Neuronal stem cell (in vitro differentiated cells): ENCODE measurements around the gene MGAT5B.

Experiments
- DNase-seq: peaks from one replicate; pipeline ENCODE4 v3.0.0-alpha.2; 2013; ENCODE audit warnings: low spot score
- H2AFZ ChIP-seq: one replicate; pipeline ENCODE4 v1.6.1; 2013; ENCODE audit warnings: mild to moderate bottlenecking, low read length, inconsistent platforms
- H2AK5ac ChIP-seq: 2 replicates; pipeline ENCODE4 v1.6.1; 2013; ENCODE audit warnings: low read depth, mild to moderate bottlenecking, inconsistent platforms, low read length, moderate library complexity, mixed read lengths
- H2BK120ac ChIP-seq: 2 replicates; pipeline ENCODE4 v1.6.1; 2013; ENCODE audit warnings: low read depth, mild to moderate bottlenecking, inconsistent platforms, low read length, moderate library complexity, mixed read lengths
- H2BK12ac ChIP-seq: one replicate; pipeline ENCODE4 v1.6.1; 2013; ENCODE audit warnings: low read length, inconsistent platforms
- H2BK15ac ChIP-seq: 2 replicates; pipeline ENCODE4 v1.6.1; 2013; ENCODE audit warnings: mild to moderate bottlenecking, low read length, inconsistent platforms, mixed read lengths
- H2BK5ac ChIP-seq: one replicate; pipeline ENCODE4 v1.6.1; 2013; ENCODE audit warnings: inconsistent platforms, mild to moderate bottlenecking, low read length, moderate library complexity
- H3K14ac ChIP-seq: one replicate; pipeline ENCODE4 v1.6.1; 2013; ENCODE audit warnings: low read length, inconsistent platforms
- H3K18ac ChIP-seq: 2 replicates; pipeline ENCODE4 v1.6.1; 2013; ENCODE audit warnings: low read length, inconsistent platforms
- H3K23ac ChIP-seq: 2 replicates; pipeline ENCODE4 v1.6.1; 2013; ENCODE audit warnings: low read depth, mild to moderate bottlenecking, mixed read lengths, low read length, inconsistent platforms; ENCODE audit not compliant: poor library complexity
- H3K27ac ChIP-seq: replicated peaks from 3 replicates; pipeline ENCODE4 v1.5.1; 2013; ENCODE audit warnings: low read length, inconsistent platforms
- H3K27me3 ChIP-seq, 3 experiments: 2 replicates each; pipeline ENCODE4 v1.6.1; 2013; ENCODE audit warnings: low read length in 3 of 3, mild to moderate bottlenecking in 2 of 3, inconsistent platforms in 1 of 3, low read depth in 1 of 3, mixed read lengths in 1 of 3, moderate library complexity in 1 of 3; ENCODE audit not compliant: control insufficient read depth in 3 of 3, insufficient read depth in 3 of 3
- H3K36me3 ChIP-seq, 2 donors: replicated peaks in 1 of 2; 2 replicates each; pipeline ENCODE4 v1.6.1; 2013; ENCODE audit warnings: low read length in 2 of 2; ENCODE audit not compliant: control insufficient read depth in 2 of 2, insufficient read depth in 2 of 2
- H3K4ac ChIP-seq: 2 replicates; pipeline ENCODE4 v1.6.1; 2013; ENCODE audit warnings: inconsistent platforms, mild to moderate bottlenecking, low read length, moderate library complexity
- H3K4me1 ChIP-seq, 2 donors: 1 replicate in 1 of 2; 2 replicates in 1 of 2; pipeline ENCODE4 v1.6.1; 2013; ENCODE audit warnings: low read length in 2 of 2, low read depth in 1 of 2; ENCODE audit not compliant: control insufficient read depth in 2 of 2, insufficient read depth in 1 of 2
- H3K4me2 ChIP-seq: one replicate; pipeline ENCODE4 v1.6.1; 2013; ENCODE audit warnings: mild to moderate bottlenecking, low read length, inconsistent platforms; ENCODE audit not compliant: insufficient read depth, poor library complexity, severe bottlenecking
- H3K4me3 ChIP-seq, 2 donors: 2 replicates each; pipeline ENCODE4 v1.5.1; 2013; ENCODE audit warnings: low read length in 2 of 2, mild to moderate bottlenecking in 2 of 2, inconsistent platforms in 1 of 2, moderate library complexity in 1 of 2
- H3K79me1 ChIP-seq: one replicate; pipeline ENCODE4 v1.6.1; 2013; ENCODE audit warnings: low read depth, mild to moderate bottlenecking, inconsistent platforms, low read length, moderate library complexity
- H3K9ac ChIP-seq: one replicate; pipeline ENCODE4 v1.6.1; 2013; ENCODE audit warnings: mild to moderate bottlenecking, low read depth, low read length, inconsistent platforms; ENCODE audit not compliant: poor library complexity
- H3K9me3 ChIP-seq, 2 donors: replicated peaks in 1 of 2; 2 replicates each; pipeline versions ENCODE3 to v1.6.1; 2013; ENCODE audit warnings: low read length in 2 of 2, mild to moderate bottlenecking in 2 of 2, inconsistent platforms in 1 of 2, low read depth in 1 of 2, mixed read lengths in 1 of 2, moderate library complexity in 1 of 2; ENCODE audit not compliant: control insufficient read depth in 2 of 2, insufficient read depth in 1 of 2
- H4K8ac ChIP-seq: one replicate; pipeline ENCODE4 v1.6.1; 2013; ENCODE audit warnings: low read depth, mild to moderate bottlenecking, inconsistent platforms, low read length, moderate library complexity
- H4K91ac ChIP-seq: one replicate; pipeline ENCODE4 v1.6.1; 2013; ENCODE audit warnings: low read length, low read depth, mild to moderate bottlenecking, inconsistent platforms; ENCODE audit not compliant: poor library complexity
- WGBS, 2 donors: extraction: QIAGEN DNeasy Blood & Tissue Kit; methylation state at CpG; one replicate each; pipeline ENCODE4 v1.1.7; 2013; ENCODE audit warnings: missing lambda C conversion rate in 2 of 2, mixed read lengths in 1 of 2; ENCODE audit not compliant: insufficient read length in 2 of 2, insufficient replicate concordance in 1 of 2; ENCODE audit errors: extremely low coverage in 2 of 2; 5-methylcytosine and 5-hydroxymethylcytosine counted together

Gene MGAT5B

DNA sequence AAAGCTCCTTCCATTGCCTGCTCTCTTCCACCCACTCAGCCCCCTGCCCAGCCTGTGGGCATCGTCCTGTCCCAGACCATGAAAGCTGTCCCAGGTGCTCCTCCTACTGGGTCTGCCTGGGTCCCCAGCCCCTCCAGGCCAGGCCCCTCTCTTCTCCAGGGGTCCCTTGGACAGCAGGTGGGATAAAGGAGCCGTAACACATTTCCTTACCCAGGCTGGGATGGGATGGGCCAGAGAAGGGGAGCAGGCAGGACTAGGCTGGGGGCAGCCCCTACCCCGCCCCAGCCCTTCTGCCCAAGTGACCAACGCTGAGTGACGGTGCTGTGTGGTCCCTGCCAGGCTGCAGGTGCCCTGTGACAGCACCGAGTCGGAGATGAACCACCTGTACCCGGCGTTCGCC, 80.1 kb downstream of the MGAT5B start:
- Histone ChIP-seq H3K23ac (no peak overlapping the region), H3K9ac (no peak overlapping the region), H2BK15ac (no peak overlapping the region), H3K4me1 (peaks cover 0 to 15% of the 10 kb centered on the region in 2 donors), H3K79me1 (no peaks in the 10 kb centered on the region), H2BK120ac (no peak overlapping the region), H3K27me3 (no peaks in the 10 kb centered on the region), H3K4me2 (no peak overlapping the region), H3K18ac (no peak overlapping the region), H2AK5ac (no peak overlapping the region), H4K8ac (no peak overlapping the region), H3K36me3 (peaks cover 2 to 35% of the 10 kb centered on the region in 2 donors), H3K9me3 (no peaks in the 10 kb centered on the region), H4K91ac (no peak overlapping the region), H2BK5ac (peak overlapping the region; percentile 48), H3K27ac (no peak overlapping the region), H2BK12ac (no peak overlapping the region), H2AFZ (no peak overlapping the region), H3K4ac (no peak overlapping the region), H3K4me3 (no peak overlapping the region), H3K14ac (no peak overlapping the region)
- DNase-seq, result no peak
- WGBS, 2 donors, result no CpG with 5 or more reads among the region's 10 CpGs

DNA sequence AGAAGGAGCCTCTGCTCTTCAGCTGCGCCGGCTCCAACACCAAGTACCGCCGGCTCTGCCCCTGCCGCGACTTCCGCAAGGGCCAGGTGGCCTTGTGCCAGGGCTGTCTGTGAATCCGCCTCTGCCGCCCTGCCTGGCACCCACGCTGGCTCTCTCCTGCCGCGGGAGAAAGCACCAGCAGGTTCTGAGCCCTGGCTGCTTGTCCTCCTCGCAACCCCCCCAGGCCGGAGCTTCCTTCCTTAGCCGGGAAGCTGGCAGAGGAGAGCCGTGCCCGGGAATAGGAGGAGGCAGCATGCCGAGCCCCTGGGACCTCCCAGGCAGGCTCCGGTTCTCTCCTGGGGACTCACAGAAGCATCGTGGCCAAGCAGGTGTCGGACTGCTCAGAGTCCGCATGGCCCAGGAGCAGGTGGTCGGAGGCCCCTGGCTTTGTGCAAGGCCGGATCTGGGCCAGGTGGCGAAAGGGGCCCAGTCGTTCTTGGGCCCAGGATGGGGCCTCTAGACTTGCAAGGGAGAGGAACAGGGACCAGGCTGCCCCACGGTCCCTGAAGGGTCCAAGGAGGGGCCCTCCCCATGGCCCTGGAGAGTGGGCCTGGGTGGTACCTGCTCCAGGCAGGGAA, 80.6 kb downstream of the MGAT5B start:
- Histone ChIP-seq H3K79me1 (no peaks in the 10 kb centered on the region), H3K23ac (no peak overlapping the region), H2BK12ac (peak overlapping the region; percentile 18), H2AK5ac (no peak overlapping the region), H2AFZ (no peak overlapping the region), H4K8ac (no peak overlapping the region), H3K4me2 (no peak overlapping the region), H2BK120ac (no peak overlapping the region), H3K27ac (no peak overlapping the region), H3K4me3 (no peak overlapping the region), H3K18ac (peak overlapping the region; percentile 70), H3K27me3 (no peaks in the 10 kb centered on the region), H3K9me3 (no peaks in the 10 kb centered on the region), H3K9ac (no peak overlapping the region), H2BK15ac (no peak overlapping the region), H3K4me1 (peaks cover 0 to 15% of the 10 kb centered on the region in 2 donors), H3K36me3 (peaks cover 2 to 35% of the 10 kb centered on the region in 2 donors), H3K14ac (no peak overlapping the region), H4K91ac (no peak overlapping the region), H3K4ac (no peak overlapping the region), H2BK5ac (peak overlapping the region; percentile 48)
- no CpG with 5 or more reads among the region's 27 CpGs for WGBS, 2 donors
- DNase-seq, result no peak

DNA sequence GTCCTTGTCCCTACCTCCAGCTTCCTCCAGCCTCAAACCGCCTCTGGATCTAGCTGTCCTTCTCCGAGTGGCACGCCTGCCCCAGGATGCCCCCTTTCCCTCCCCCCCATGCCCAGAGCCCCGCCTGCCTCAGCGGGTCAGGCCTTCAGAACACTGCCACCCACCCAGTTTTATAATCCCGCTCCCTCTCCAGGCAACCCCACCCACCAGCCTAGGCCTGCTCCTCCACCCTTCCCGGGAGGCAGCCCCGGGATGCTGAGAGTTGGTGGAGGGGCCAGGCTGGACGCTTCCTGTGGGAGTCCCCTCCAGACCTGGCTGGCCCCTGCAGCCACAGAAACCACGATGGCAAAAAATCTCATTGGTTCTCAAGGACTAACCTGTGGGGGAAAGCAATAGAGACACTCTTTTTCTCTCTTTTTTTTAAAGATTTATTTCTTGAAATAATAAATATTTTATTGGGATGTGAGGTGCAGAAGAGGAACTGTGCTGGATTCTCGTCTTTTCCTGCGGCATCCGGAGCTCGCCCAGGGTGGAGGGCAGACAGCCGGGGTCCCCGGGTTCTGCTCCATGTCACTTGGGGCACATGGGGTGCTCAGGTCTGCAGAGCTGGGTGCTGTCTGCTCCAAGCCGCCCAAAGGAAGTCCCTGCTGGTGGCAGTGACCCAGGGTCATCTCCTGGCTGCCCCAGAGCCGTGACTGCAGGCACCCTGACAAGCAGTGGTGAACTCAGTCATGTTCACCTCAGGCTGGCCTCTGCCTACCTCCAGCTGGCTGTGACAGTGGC, 81.9 kb downstream of the MGAT5B start:
- Histone ChIP-seq H2BK12ac (no peak overlapping the region), H3K36me3 (peaks cover 2 to 23% of the 10 kb centered on the region in 2 donors), H4K91ac (no peak overlapping the region), H3K4me1 (peaks cover 0 to 14% of the 10 kb centered on the region in 2 donors), H3K27me3 (no peaks in the 10 kb centered on the region), H3K23ac (peak overlapping the region; percentile 47), H2AFZ (no peak overlapping the region), H3K14ac (peak overlapping the region; percentile 49), H2BK15ac (peak overlapping the region; percentile 68), H3K18ac (peak overlapping the region; percentile 67), H3K79me1 (no peaks in the 10 kb centered on the region), H2AK5ac (no peak overlapping the region), H3K9me3 (no peaks in the 10 kb centered on the region), H2BK120ac (no peak overlapping the region), H3K4ac (no peak overlapping the region), H4K8ac (peak overlapping the region; percentile 23), H2BK5ac (no peak overlapping the region), H3K4me2 (no peak overlapping the region), H3K9ac (peak overlapping the region; percentile 17), H3K27ac (no peak overlapping the region), H3K4me3 (no peak overlapping the region)
- no peak for DNase-seq
- WGBS, 2 donors, result no CpG with 5 or more reads among the region's 18 CpGs

DNA sequence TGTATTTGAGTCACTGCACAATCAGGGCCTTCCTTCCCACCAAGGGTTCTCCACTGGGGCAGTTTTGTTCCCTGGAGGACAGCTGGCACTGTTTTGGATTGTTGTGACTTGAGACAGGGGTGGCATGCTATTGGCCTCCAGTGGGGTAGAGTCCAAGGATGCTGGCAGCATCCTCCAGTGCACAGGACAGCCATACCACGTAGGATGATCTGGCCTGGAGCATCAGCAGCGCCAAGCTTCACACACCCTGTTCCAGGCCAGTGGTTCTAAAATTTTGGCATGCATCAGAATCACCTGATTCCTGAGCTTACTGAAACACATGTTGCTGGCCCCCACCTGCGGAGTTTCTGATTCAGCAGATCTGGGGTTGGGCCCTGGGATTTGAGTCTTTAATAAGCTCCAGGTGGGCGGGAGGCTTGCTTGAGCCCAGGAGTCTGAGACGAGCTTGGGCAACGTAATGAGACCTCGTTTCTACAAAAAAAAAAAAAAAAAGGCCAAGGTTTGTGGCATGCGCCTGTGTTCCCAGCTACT, 83.2 kb downstream of the MGAT5B start:
- Histone ChIP-seq H2BK120ac (peak overlapping the region; percentile 61), H3K4me1 (peaks cover 0 to 10% of the 10 kb centered on the region in 2 donors), H3K79me1 (no peaks in the 10 kb centered on the region), H4K91ac (no peak overlapping the region), H3K18ac (peak overlapping the region; percentile 74), H2BK5ac (no peak overlapping the region), H4K8ac (no peak overlapping the region), H3K9me3 (no peaks in the 10 kb centered on the region), H2BK15ac (no peak overlapping the region), H2BK12ac (no peak overlapping the region), H3K23ac (no peak overlapping the region), H3K36me3 (peaks cover 2 to 23% of the 10 kb centered on the region in 2 donors), H3K4ac (no peak overlapping the region), H2AK5ac (no peak overlapping the region), H3K14ac (no peak overlapping the region), H2AFZ (no peak overlapping the region), H3K4me3 (no peak overlapping the region), H3K9ac (peak overlapping the region; percentile 50), H3K4me2 (no peak overlapping the region), H3K27me3 (no peaks in the 10 kb centered on the region), H3K27ac (no peak overlapping the region)
- DNase-seq, result no peak
- no CpG with 5 or more reads among the region's 8 CpGs for WGBS, 2 donors
